Activated naive CD8-positive, alpha-beta T cell (primary cell): ENCODE measurements around the gene PAPSS2.
"Not testable (repeated sequence)": the region's sequence is repeated elsewhere in the genome, so short reads cannot be mapped to it uniquely, and the experiment has no call there.

Experiments used
- H3K27ac Mint-ChIP-seq: one replicate; pipeline ENCODE4 v1.8.0; 2021; ENCODE audit warnings: mixed read lengths
- H3K27me3 Mint-ChIP-seq: one replicate; pipeline ENCODE4 v1.8.0; 2021; ENCODE audit warnings: mixed read lengths
- H3K36me3 Mint-ChIP-seq: one replicate; pipeline ENCODE4 v1.8.0; 2021; ENCODE audit warnings: mixed read lengths
- H3K4me1 Mint-ChIP-seq: one replicate; pipeline ENCODE4 v1.8.0; 2021; ENCODE audit warnings: low read depth, mixed read lengths
- H3K4me3 Mint-ChIP-seq: one replicate; pipeline ENCODE4 v1.8.0; 2021; ENCODE audit warnings: mild to moderate bottlenecking, mixed read lengths
- H3K9me3 Mint-ChIP-seq: one replicate; pipeline ENCODE4 v1.8.0; 2021; ENCODE audit warnings: low read depth, mixed read lengths

PAPSS2 gene

GRCh38 chr10:87659571-87660483, at the start of gene PAPSS2:
Gene PAPSS2, plus strand, starts transcription at chr10:87659878. Its CDS starts 104 bp downstream, at chr10:87659982.
- H3K36me3 Mint-ChIP-seq = no peaks in the 10 kb centered on the region
- H3K27ac Mint-ChIP-seq = no peak within 1 kb of the TSS
- no peaks in the 10 kb centered on the region for H3K9me3 Mint-ChIP-seq
- H3K4me3 Mint-ChIP-seq = peak within 1 kb of the TSS; percentile 83
- peaks cover 9% of the 10 kb centered on the region for H3K4me1 Mint-ChIP-seq
- H3K27me3 Mint-ChIP-seq = peaks cover 40% of the 10 kb centered on the region

GRCh38 chr10:87611341-87611740, 48.3 kb upstream of the PAPSS2 start:
- not testable (repeated sequence) for H3K27ac Mint-ChIP-seq, H3K4me3 Mint-ChIP-seq, H3K9me3 Mint-ChIP-seq, H3K27me3 Mint-ChIP-seq, H3K4me1 Mint-ChIP-seq, H3K36me3 Mint-ChIP-seq

- Mint-ChIP-seq H3K27me3 (peaks cover 8% of the 10 kb centered on the region), H3K36me3 (peaks cover 2% of the 10 kb centered on the region), H3K4me1 (no peaks in the 10 kb centered on the region), H3K9me3 (peaks cover 7% of the 10 kb centered on the region), H3K27ac (no peak overlapping the region), H3K4me3 (no peak overlapping the region)
Observed at GRCh38 chr10:87612115-87612514, 47.6 kb upstream of the PAPSS2 start.

- Mint-ChIP-seq H3K4me3 (no peak overlapping the region), H3K36me3 (peaks cover 2% of the 10 kb centered on the region), H3K4me1 (no peaks in the 10 kb centered on the region), H3K27ac (no peak overlapping the region), H3K9me3 (peaks cover 7% of the 10 kb centered on the region), H3K27me3 (peaks cover 13% of the 10 kb centered on the region)
Observed at GRCh38 chr10:87613751-87614150, 45.9 kb upstream of the PAPSS2 start.

GRCh38 chr10:87615856-87616255, 43.8 kb upstream of the PAPSS2 start:
- H3K4me3 Mint-ChIP-seq = no peak overlapping the region
- peaks cover 6% of the 10 kb centered on the region for H3K9me3 Mint-ChIP-seq
- peaks cover 13% of the 10 kb centered on the region for H3K27me3 Mint-ChIP-seq
- H3K36me3 Mint-ChIP-seq = peaks cover 2% of the 10 kb centered on the region
- no peaks in the 10 kb centered on the region for H3K4me1 Mint-ChIP-seq
- no peak overlapping the region for H3K27ac Mint-ChIP-seq

- no peaks in the 10 kb centered on the region for H3K4me1 Mint-ChIP-seq
- no peaks in the 10 kb centered on the region for H3K9me3 Mint-ChIP-seq
- H3K36me3 Mint-ChIP-seq = no peaks in the 10 kb centered on the region
- no peak overlapping the region for H3K27ac Mint-ChIP-seq
- no peak overlapping the region for H3K4me3 Mint-ChIP-seq
- peaks cover 15% of the 10 kb centered on the region for H3K27me3 Mint-ChIP-seq
Observed at GRCh38 chr10:87617503-87617902, 42.2 kb upstream of the PAPSS2 start.

GRCh38 chr10:87618566-87619423, 40.9 kb upstream of the PAPSS2 start:
- Mint-ChIP-seq H3K27me3 (peaks cover 15% of the 10 kb centered on the region), H3K4me1 (no peaks in the 10 kb centered on the region), H3K4me3 (no peak overlapping the region), H3K27ac (no peak overlapping the region), H3K36me3 (no peaks in the 10 kb centered on the region), H3K9me3 (no peaks in the 10 kb centered on the region)

DNA sequence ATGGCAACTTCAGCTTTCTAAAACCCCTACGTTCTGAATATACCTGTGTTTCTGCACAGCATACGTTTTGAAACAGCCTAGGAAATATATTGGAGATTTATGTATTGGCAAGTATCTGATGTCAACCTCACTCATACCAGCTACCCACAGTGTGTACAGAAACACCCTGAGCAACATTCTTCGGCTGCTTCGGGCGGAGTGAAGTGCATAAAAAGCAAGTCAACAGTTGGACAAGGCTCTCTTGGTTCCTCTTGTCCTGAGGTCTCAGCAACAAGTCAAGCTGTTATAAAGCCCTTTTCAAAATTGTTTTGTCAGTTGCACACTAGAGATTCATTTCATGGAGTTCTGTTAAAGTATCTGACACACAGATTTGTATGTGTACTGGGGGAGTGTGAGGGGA, 40.0 kb upstream of the PAPSS2 start:
- no peak overlapping the region for H3K27ac Mint-ChIP-seq
- no peak overlapping the region for H3K4me3 Mint-ChIP-seq
- no peaks in the 10 kb centered on the region for H3K9me3 Mint-ChIP-seq
- no peaks in the 10 kb centered on the region for H3K4me1 Mint-ChIP-seq
- peaks cover 11% of the 10 kb centered on the region for H3K27me3 Mint-ChIP-seq
- no peaks in the 10 kb centered on the region for H3K36me3 Mint-ChIP-seq

DNA sequence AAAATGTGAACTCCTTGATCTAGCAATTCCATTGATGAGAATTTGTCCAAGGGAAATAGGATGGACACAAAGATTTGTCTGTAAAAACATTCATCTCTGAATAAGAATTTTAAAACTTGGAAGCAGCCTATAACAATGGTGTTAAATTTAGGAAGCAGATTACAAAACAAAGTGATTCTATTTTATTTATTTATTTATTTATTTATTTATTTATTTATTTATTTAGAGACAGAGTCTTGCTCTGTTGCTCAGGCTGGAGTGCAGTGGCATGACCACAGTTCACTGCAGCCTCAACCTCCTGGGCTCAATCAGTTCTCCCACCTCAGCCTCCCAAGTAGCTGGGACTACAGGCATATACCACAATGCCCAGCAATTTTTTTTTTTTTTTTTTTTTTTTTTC, 38.2 kb upstream of the PAPSS2 start:
- H3K4me1 Mint-ChIP-seq, H3K27ac Mint-ChIP-seq, H3K36me3 Mint-ChIP-seq, H3K9me3 Mint-ChIP-seq, H3K4me3 Mint-ChIP-seq: not testable (repeated sequence)
- peaks cover 11% of the 10 kb centered on the region for H3K27me3 Mint-ChIP-seq

DNA sequence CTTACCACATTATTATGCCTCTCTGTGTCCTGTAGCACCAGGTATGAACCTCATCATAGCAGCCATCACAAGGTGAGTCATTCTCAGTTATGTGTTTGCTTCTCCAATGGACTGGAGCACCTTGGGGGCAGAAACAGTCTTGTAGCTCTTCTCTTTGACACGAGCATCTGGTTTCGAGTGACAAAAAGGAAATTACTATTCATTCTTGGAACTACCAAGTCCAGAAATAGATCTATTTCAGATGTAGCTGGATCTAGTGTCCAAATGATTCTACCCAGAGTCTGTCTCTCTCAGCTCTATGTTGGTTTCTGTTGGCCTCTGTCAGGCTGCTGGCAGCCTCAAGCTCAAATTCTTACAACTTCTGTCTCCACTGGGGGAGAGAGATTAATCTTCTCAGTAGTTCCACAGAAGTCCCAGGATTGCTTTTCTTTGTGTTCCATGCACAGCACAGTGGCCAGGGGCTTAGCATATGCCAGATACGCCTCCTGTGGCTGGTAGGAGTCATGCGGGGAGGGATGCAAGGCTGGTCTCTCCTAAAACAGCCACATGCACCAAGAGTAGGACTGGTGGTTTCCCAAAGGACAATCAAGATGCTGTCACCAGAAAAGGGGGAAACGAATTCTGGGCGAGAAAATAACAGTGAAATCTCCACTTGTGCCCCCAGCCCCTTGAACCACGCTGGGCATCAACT, 37.2 kb upstream of the PAPSS2 start:
- H3K4me1 Mint-ChIP-seq = no peaks in the 10 kb centered on the region
- no peaks in the 10 kb centered on the region for H3K9me3 Mint-ChIP-seq
- H3K4me3 Mint-ChIP-seq = no peak overlapping the region
- no peak overlapping the region for H3K27ac Mint-ChIP-seq
- H3K36me3 Mint-ChIP-seq = no peaks in the 10 kb centered on the region
- peaks cover 5% of the 10 kb centered on the region for H3K27me3 Mint-ChIP-seq

GRCh38 chr10:87623191-87623590, 36.5 kb upstream of the PAPSS2 start:
- H3K27ac Mint-ChIP-seq = no peak overlapping the region
- no peaks in the 10 kb centered on the region for H3K4me1 Mint-ChIP-seq
- no peaks in the 10 kb centered on the region for H3K36me3 Mint-ChIP-seq
- H3K27me3 Mint-ChIP-seq = peaks cover 2% of the 10 kb centered on the region
- H3K9me3 Mint-ChIP-seq = no peaks in the 10 kb centered on the region
- no peak overlapping the region for H3K4me3 Mint-ChIP-seq

DNA sequence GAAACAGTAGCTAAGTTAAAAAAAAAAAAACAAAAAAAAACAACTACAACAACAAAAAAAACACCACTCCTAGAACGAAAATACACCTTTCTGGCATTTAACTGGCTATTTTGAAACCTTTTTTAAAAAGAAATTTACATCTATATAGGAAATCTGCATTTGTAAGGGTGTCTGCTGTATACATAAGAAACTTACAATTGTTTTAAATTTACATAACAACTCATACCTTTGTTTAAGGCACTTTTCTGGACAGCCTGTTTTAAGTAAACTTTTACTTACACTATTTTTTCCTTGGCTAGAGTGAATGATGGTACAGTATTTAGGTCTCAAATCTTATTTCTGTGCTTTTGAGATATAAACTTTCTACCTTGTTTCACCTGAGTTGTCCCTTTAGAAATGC, 34.0 kb upstream of the PAPSS2 start:
- no peaks in the 10 kb centered on the region for H3K9me3 Mint-ChIP-seq
- H3K27ac Mint-ChIP-seq = no peak overlapping the region
- H3K36me3 Mint-ChIP-seq = no peaks in the 10 kb centered on the region
- H3K4me1 Mint-ChIP-seq = no peaks in the 10 kb centered on the region
- no peak overlapping the region for H3K4me3 Mint-ChIP-seq
- peaks cover 4% of the 10 kb centered on the region for H3K27me3 Mint-ChIP-seq

DNA sequence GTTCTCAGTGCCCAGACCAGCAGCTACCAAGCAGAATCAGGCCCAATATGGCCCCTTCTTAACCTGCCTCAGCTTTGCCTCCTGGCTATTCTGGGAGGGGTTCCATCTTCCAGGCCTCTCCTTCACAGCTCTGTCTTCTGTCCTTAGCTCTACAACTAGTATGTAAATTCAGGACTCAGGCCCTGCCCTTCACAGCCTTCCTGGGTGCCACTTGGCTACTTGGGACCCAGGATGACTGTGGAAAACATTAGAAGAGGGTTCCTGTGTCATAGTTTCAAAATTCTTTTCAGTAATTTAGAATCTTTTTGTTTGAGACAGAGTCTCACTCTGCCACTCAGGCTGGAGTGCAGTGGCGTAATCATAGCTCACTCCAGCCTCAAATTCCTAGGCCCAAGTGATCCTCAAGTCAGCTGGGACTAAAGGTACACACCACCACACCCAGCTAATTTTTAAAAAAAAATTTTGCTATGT, 33.2 kb upstream of the PAPSS2 start:
- no peaks in the 10 kb centered on the region for H3K9me3 Mint-ChIP-seq
- peaks cover 4% of the 10 kb centered on the region for H3K27me3 Mint-ChIP-seq
- H3K27ac Mint-ChIP-seq = no peak overlapping the region
- no peak overlapping the region for H3K4me3 Mint-ChIP-seq
- no peaks in the 10 kb centered on the region for H3K36me3 Mint-ChIP-seq
- H3K4me1 Mint-ChIP-seq = no peaks in the 10 kb centered on the region

- Mint-ChIP-seq H3K4me3 (no peak overlapping the region), H3K4me1 (no peaks in the 10 kb centered on the region), H3K27me3 (peaks cover 2% of the 10 kb centered on the region), H3K36me3 (no peaks in the 10 kb centered on the region), H3K27ac (no peak overlapping the region), H3K9me3 (no peaks in the 10 kb centered on the region)
Observed at GRCh38 chr10:87630171-87630570, 29.5 kb upstream of the PAPSS2 start.

GRCh38 chr10:87632454-87632853, 27.2 kb upstream of the PAPSS2 start:
- Mint-ChIP-seq H3K9me3 (no peaks in the 10 kb centered on the region), H3K27ac (no peak overlapping the region), H3K4me3 (no peak overlapping the region), H3K4me1 (peaks cover 3% of the 10 kb centered on the region), H3K36me3 (no peaks in the 10 kb centered on the region), H3K27me3 (peaks cover 2% of the 10 kb centered on the region)
